ENCODE results near the gene ACTRT2. TPM values are rescaled to one million over a fixed set of nuclear protein-coding genes. Genes with fewer than 3 reads are reported as not detected.

The ACTRT2 gene
- total RNA-seq, 1 donor from 2014 or later = not detected

GRCh38 chr1:3052501-3052900 is 31.2 kb downstream of the ACTRT2 start:
- DNase-seq (ENCODE audit: low read depth) = no peak

- no peak for DNase-seq (ENCODE audit: low read depth)
These were observed 32.2 kb downstream of the ACTRT2 start for GRCh38 chr1:3053366-3053980.

GRCh38 chr1:3053986-3054385 is 32.7 kb downstream of the ACTRT2 start:
- DNase-seq (ENCODE audit: low read depth) = no peak

- no peak for DNase-seq (ENCODE audit: low read depth)
These were observed 33.2 kb downstream of the ACTRT2 start for GRCh38 chr1:3054474-3054873.

GRCh38 chr1:3055051-3055450 is 33.8 kb downstream of the ACTRT2 start:
- no peak for DNase-seq (ENCODE audit: low read depth)

- no peak for DNase-seq (ENCODE audit: low read depth)
These were observed 35.4 kb downstream of the ACTRT2 start for GRCh38 chr1:3056641-3057040.

GRCh38 chr1:3058263-3059030 is 37.2 kb downstream of the ACTRT2 start:
- DNase-seq (ENCODE audit: low read depth) = no peak

- DNase-seq (ENCODE audit: low read depth) = no peak
These were observed 38.9 kb downstream of the ACTRT2 start for GRCh38 chr1:3060127-3060526.

- no peak for DNase-seq (ENCODE audit: low read depth)
These were observed 39.6 kb downstream of the ACTRT2 start for GRCh38 chr1:3060601-3061551.

- DNase-seq (ENCODE audit: low read depth) = no peak
These were observed 40.3 kb downstream of the ACTRT2 start for GRCh38 chr1:3061566-3061965.

- no peak for DNase-seq (ENCODE audit: low read depth)
These were observed 40.8 kb downstream of the ACTRT2 start for GRCh38 chr1:3061981-3062615.

- no peak for DNase-seq (ENCODE audit: low read depth)
These were observed 41.5 kb downstream of the ACTRT2 start for GRCh38 chr1:3062616-3063378.

GRCh38 chr1:3063379-3064295 is 42.4 kb downstream of the ACTRT2 start:
- no peak for DNase-seq (ENCODE audit: low read depth)

- no peak for DNase-seq (ENCODE audit: low read depth)
These were observed 43.1 kb downstream of the ACTRT2 start for GRCh38 chr1:3064296-3064850.

GRCh38 chr1:3064901-3065300 is 43.6 kb downstream of the ACTRT2 start:
- no peak for DNase-seq (ENCODE audit: low read depth)

GRCh38 chr1:3065396-3065795 is 44.1 kb downstream of the ACTRT2 start:
- DNase-seq (ENCODE audit: low read depth) = no peak

- DNase-seq (ENCODE audit: low read depth) = no peak
These were observed 44.5 kb downstream of the ACTRT2 start for GRCh38 chr1:3065797-3066196.

- DNase-seq (ENCODE audit: low read depth) = no peak
These were observed 45.0 kb downstream of the ACTRT2 start for GRCh38 chr1:3066250-3066711.

- no peak for DNase-seq (ENCODE audit: low read depth)
These were observed 45.6 kb downstream of the ACTRT2 start for GRCh38 chr1:3066826-3067225.
